ENCODE measurements around the gene TRAM2.

DNA sequence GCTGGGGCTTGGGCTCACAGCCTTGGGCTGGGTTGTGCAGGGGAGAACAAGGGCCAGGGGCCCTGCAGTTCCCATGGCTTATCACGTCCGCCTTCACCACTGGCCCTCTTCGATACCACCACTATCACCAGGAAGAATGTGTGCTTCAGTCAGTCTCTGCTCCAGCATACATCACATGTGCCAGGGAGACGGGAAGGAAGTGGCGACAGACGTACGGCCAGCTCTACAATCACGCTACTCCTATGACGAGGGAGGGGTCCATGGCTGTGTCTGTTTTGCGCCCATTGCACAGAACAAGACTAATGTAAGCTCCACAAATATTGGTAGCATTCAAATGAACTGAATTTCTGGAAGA lies 72.1 kb downstream of the TRAM2 start:
- TF ChIP-seq NRF1 (conservative IDR thresholded peaks at IDR 0.05; ENCODE audit: low read depth, low read length): no peak
- no peak for TF ChIP-seq EZH2 (IDR thresholded peaks at IDR 0.05; ENCODE audit: borderline replicate concordance, control insufficient read depth, low read depth, low read length)
